Stomach (tissue), 4 donors: Measurements from ENCODE around the gene NKG7.

Experiments used
- CTCF ChIP-seq, 7 experiments: fragments of 450-650 bp in 4 of 7; fragments of 200-600 bp in 3 of 7; sonication (generic) in 3 of 7; IDR thresholded peaks; one replicate each; pipeline ENCODE4 v1.5.1; 2016 to 2019; ENCODE audit warnings: antibody characterized with exemption in 7 of 7, control low read depth in 2 of 7, mild to moderate bottlenecking in 1 of 7
- POLR2A ChIP-seq, 4 donors: fragments of 450-650 bp; IDR thresholded peaks; one replicate each; pipeline ENCODE4 v1.6.1; 2016; ENCODE audit warnings: antibody characterized with exemption in 4 of 4, control low read depth in 2 of 4, mild to moderate bottlenecking in 1 of 4, moderate library complexity in 1 of 4
- POLR2AphosphoS5 ChIP-seq, 3 donors: sonication (generic); formaldehyde crosslinking; IDR thresholded peaks; one replicate each; pipeline ENCODE4 v1.6.1; 2016; ENCODE audit warnings: antibody characterized with exemption in 3 of 3

GRCh38 chr19:51337141-51337860 is 35.2 kb downstream of the NKG7 start:
- TF ChIP-seq POLR2A (IDR thresholded peaks at IDR 0.05) (no peak), CTCF (IDR thresholded peaks at IDR 0.05) (no peak), POLR2AphosphoS5 (IDR thresholded peaks at IDR 0.05) (no peak)
